ENCODE results near the gene HNMT. TPM values are rescaled to one million over a fixed set of nuclear protein-coding genes. Genes with fewer than 3 reads are reported as not detected.

HNMT gene
- total and polyA plus RNA-seq, 2 of the 13 experiments (the other 11 are each of a cell fraction or from before 2014, with no cell fraction given): 279 to 309 TPM

- no peak for TF ChIP-seq HNF1B (CRISPR knock-in tag; IDR thresholded peaks at IDR 0.05)
- TF ChIP-seq TBL1XR1 (IDR thresholded peaks at IDR 0.05; ENCODE audit: borderline replicate concordance, low read length, partially characterized antibody): no peak
- TF ChIP-seq, protein P1, sequence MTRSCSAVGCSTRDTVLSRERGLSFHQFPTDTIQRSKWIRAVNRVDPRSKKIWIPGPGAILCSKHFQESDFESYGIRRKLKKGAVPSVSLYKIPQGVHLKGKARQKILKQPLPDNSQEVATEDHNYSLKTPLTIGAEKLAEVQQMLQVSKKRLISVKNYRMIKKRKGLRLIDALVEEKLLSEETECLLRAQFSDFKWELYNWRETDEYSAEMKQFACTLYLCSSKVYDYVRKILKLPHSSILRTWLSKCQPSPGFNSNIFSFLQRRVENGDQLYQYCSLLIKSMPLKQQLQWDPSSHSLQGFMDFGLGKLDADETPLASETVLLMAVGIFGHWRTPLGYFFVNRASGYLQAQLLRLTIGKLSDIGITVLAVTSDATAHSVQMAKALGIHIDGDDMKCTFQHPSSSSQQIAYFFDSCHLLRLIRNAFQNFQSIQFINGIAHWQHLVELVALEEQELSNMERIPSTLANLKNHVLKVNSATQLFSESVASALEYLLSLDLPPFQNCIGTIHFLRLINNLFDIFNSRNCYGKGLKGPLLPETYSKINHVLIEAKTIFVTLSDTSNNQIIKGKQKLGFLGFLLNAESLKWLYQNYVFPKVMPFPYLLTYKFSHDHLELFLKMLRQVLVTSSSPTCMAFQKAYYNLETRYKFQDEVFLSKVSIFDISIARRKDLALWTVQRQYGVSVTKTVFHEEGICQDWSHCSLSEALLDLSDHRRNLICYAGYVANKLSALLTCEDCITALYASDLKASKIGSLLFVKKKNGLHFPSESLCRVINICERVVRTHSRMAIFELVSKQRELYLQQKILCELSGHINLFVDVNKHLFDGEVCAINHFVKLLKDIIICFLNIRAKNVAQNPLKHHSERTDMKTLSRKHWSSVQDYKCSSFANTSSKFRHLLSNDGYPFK (CRISPR knock-in tag; IDR thresholded peaks at IDR 0.05; ENCODE audit: borderline replicate concordance): peak; percentile 37; the same call in 1 of the 2 replicates
- TF ChIP-seq ZKSCAN8 (CRISPR knock-in tag; IDR thresholded peaks at IDR 0.05; ENCODE audit: borderline replicate concordance): 0 out of 2 replicates have a peak, but pooled peaks have one; percentile 31
- TF ChIP-seq, protein P2, sequence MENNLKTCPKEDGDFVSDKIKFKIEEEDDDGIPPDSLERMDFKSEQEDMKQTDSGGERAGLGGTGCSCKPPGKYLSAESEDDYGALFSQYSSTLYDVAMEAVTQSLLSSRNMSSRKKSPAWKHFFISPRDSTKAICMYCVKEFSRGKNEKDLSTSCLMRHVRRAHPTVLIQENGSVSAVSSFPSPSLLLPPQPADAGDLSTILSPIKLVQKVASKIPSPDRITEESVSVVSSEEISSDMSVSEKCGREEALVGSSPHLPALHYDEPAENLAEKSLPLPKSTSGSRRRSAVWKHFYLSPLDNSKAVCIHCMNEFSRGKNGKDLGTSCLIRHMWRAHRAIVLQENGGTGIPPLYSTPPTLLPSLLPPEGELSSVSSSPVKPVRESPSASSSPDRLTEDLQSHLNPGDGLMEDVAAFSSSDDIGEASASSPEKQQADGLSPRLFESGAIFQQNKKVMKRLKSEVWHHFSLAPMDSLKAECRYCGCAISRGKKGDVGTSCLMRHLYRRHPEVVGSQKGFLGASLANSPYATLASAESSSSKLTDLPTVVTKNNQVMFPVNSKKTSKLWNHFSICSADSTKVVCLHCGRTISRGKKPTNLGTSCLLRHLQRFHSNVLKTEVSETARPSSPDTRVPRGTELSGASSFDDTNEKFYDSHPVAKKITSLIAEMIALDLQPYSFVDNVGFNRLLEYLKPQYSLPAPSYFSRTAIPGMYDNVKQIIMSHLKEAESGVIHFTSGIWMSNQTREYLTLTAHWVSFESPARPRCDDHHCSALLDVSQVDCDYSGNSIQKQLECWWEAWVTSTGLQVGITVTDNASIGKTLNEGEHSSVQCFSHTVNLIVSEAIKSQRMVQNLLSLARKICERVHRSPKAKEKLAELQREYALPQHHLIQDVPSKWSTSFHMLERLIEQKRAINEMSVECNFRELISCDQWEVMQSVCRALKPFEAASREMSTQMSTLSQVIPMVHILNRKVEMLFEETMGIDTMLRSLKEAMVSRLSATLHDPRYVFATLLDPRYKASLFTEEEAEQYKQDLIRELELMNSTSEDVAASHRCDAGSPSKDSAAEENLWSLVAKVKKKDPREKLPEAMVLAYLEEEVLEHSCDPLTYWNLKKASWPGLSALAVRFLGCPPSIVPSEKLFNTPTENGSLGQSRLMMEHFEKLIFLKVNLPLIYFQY (CRISPR knock-in tag; IDR thresholded peaks at IDR 0.05; ENCODE audit: borderline replicate concordance): no peak
- TF ChIP-seq AKNA (CRISPR knock-in tag; IDR thresholded peaks at IDR 0.05; ENCODE audit: borderline replicate concordance): no peak
- no peak for TF ChIP-seq ATM (IDR thresholded peaks at IDR 0.05; ENCODE audit: borderline replicate concordance)
- TF ChIP-seq KDM2A (CRISPR knock-in tag; IDR thresholded peaks at IDR 0.05; ENCODE audit: borderline replicate concordance, low read depth): peak; percentile 50; the same call in 1 of the 2 replicates
- no peak for TF ChIP-seq ARNT2 (CRISPR knock-in tag; IDR thresholded peaks at IDR 0.05; ENCODE audit: low read depth)
- no peak for TF ChIP-seq ZNF138 (CRISPR knock-in tag; IDR thresholded peaks at IDR 0.05; ENCODE audit: low read depth)
- no peak for TF ChIP-seq MAFG (CRISPR knock-in tag; IDR thresholded peaks at IDR 0.05)
- TF ChIP-seq, protein P3, sequence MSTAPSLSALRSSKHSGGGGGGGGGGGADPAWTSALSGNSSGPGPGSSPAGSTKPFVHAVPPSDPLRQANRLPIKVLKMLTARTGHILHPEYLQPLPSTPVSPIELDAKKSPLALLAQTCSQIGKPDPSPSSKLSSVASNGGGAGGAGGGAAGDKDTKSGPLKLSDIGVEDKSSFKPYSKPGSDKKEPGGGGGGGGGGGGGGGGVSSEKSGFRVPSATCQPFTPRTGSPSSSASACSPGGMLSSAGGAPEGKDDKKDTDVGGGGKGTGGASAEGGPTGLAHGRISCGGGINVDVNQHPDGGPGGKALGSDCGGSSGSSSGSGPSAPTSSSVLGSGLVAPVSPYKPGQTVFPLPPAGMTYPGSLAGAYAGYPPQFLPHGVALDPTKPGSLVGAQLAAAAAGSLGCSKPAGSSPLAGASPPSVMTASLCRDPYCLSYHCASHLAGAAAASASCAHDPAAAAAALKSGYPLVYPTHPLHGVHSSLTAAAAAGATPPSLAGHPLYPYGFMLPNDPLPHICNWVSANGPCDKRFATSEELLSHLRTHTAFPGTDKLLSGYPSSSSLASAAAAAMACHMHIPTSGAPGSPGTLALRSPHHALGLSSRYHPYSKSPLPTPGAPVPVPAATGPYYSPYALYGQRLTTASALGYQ (CRISPR knock-in tag; IDR thresholded peaks at IDR 0.05): no peak
These were observed 27.9 kb downstream of the HNMT start (continued) for GRCh38 chr2:137992039-137992646.

All from HepG2 (cell line).